GM23248 (cell line): ENCODE results near the gene LINC00237. TPM values are rescaled to one million over a fixed set of nuclear protein-coding genes. Genes with fewer than 3 reads are reported as not detected.

Experiments
- DNase-seq: peaks from one replicate; pipeline ENCODE4 v3.0.0-alpha.2; 2015
- H2AFZ ChIP-seq: fragments of 200-600 bp; sonication (generic); 2 replicates; pipeline ENCODE4 v1.6.1; 2016; ENCODE audit warnings: antibody characterized with exemption
- H3F3A ChIP-seq: fragments of 200-600 bp; sonication (generic); 2 replicates; pipeline ENCODE4 v1.6.1; 2016; ENCODE audit warnings: mild to moderate bottlenecking, antibody characterized with exemption, mixed run types; ENCODE audit not compliant: insufficient read depth
- H3K27ac ChIP-seq: fragments of 200-600 bp; sonication (generic); 2 replicates; pipeline ENCODE4 v1.5.1; 2016; ENCODE audit warnings: mild to moderate bottlenecking
- H3K27me3 ChIP-seq: fragments of 200-600 bp; sonication (generic); replicated peaks from 2 replicates; pipeline ENCODE4 v1.6.1; 2016; ENCODE audit warnings: mild to moderate bottlenecking; ENCODE audit not compliant: insufficient read depth
- H3K36me3 ChIP-seq: fragments of 200-600 bp; sonication (generic); 2 replicates; pipeline ENCODE4 v1.6.1; 2016; ENCODE audit warnings: low read depth, mild to moderate bottlenecking
- H3K4me1 ChIP-seq: fragments of 200-600 bp; sonication (generic); 2 replicates; pipeline ENCODE4 v1.6.1; 2016; ENCODE audit warnings: mild to moderate bottlenecking; ENCODE audit not compliant: insufficient read depth
- H3K4me2 ChIP-seq: fragments of 200-600 bp; sonication (generic); one replicate; pipeline ENCODE4 v1.6.1; 2016; ENCODE audit warnings: mild to moderate bottlenecking; ENCODE audit not compliant: unreplicated experiment
- H3K4me3 ChIP-seq: fragments of 200-600 bp; sonication (generic); 2 replicates; pipeline ENCODE4 v1.5.1; 2016; ENCODE audit warnings: mild to moderate bottlenecking
- H3K79me2 ChIP-seq: fragments of 200-600 bp; sonication (generic); 2 replicates; pipeline ENCODE4 v1.6.1; 2016; ENCODE audit warnings: mild to moderate bottlenecking; ENCODE audit not compliant: insufficient read depth
- H3K9ac ChIP-seq: fragments of 200-600 bp; sonication (generic); 2 replicates; pipeline ENCODE4 v1.6.1; 2016; ENCODE audit warnings: mild to moderate bottlenecking
- H3K9me2 ChIP-seq: fragments of 200-600 bp; sonication (generic); 2 replicates; pipeline ENCODE4 v1.6.1; 2016; ENCODE audit warnings: mixed run types, mild to moderate bottlenecking, moderate library complexity; ENCODE audit not compliant: insufficient read depth
- H3K9me3 ChIP-seq: fragments of 200-600 bp; sonication (generic); one replicate; pipeline ENCODE4 v1.6.1; 2017; ENCODE audit warnings: low read depth
- H4K20me1 ChIP-seq: fragments of 200-600 bp; sonication (generic); 2 replicates; pipeline ENCODE4 v1.6.0; 2016; ENCODE audit not compliant: insufficient read depth
- EZH2 ChIP-seq: fragments of 200-600 bp; sonication (generic); IDR thresholded peaks from 2 replicates; pipeline ENCODE4 v1.6.1; 2018; ENCODE audit warnings: antibody characterized with exemption, mild to moderate bottlenecking; ENCODE audit not compliant: insufficient read depth, poor library complexity, severe bottlenecking
- EZH2phosphoT487 ChIP-seq: fragments of 200-600 bp; sonication (generic); IDR thresholded peaks from 2 replicates; pipeline ENCODE4 v1.6.1; 2018; ENCODE audit warnings: antibody characterized with exemption, moderate library complexity, mild to moderate bottlenecking, low read depth; ENCODE audit not compliant: insufficient read depth
- WGBS, 2 experiments: methylation state at CpG; one replicate each; pipeline ENCODE4 v1.1.6; 2015 to 2017; ENCODE audit warnings: low lambda C conversion rate in 2 of 2, low coverage in 1 of 2; ENCODE audit errors: missing lambda C conversion rate in 2 of 2; 5-methylcytosine and 5-hydroxymethylcytosine counted together
- in situ Hi-C: fragments of 300-500 bp; cut with MboI; formaldehyde crosslinking; loops from 2 replicates; pipeline ENCODE4 v1.15.0; 2020
- polyA plus RNA-seq: library from polyadenylated mRNA; unstranded; fragments of >200 nt; fragmentation: Nextera tagmentation; extraction: Ambion mirVana; gene quantifications from 2 replicates; pipeline ENCODE4 v1.2.1, GENCODE V29; 2016
- total RNA-seq: library from RNA; depleted of rRNA; stranded (reverse); fragments of >200 nt; shearing (Covaris generic); gene quantifications from 2 replicates; pipeline ENCODE4 v1.2.3, GENCODE V29; 2014

Gene LINC00237
- total and polyA plus RNA-seq, 2 experiments from 2014 or later: not detected

GRCh38 chr20:21113697-21114096 lies 7.5 kb upstream of the LINC00237 start:
- Histone ChIP-seq H3K27ac (no peak overlapping the region), H3K4me3 (no peak overlapping the region), H3K9ac (no peak overlapping the region), H2AFZ (no peak overlapping the region), H3K4me1 (no peaks in the 10 kb centered on the region), H3K27me3 (no peaks in the 10 kb centered on the region; the same call in none of the 2 replicates), H3K9me3 (no peaks in the 10 kb centered on the region), H3F3A (no peaks in the 10 kb centered on the region), H3K4me2 (no peak overlapping the region), H3K79me2 (no peaks in the 10 kb centered on the region), H3K36me3 (no peaks in the 10 kb centered on the region), H4K20me1 (no peaks in the 10 kb centered on the region), H3K9me2 (no peaks in the 10 kb centered on the region)
- no peak for DNase-seq
- in situ Hi-C loops: no loop called here
- WGBS, 2 experiments: 48 to 63% methylated on average over 4 of the region's 4 CpGs
- TF ChIP-seq EZH2 (no peak), EZH2phosphoT487 (no peak)

DNA sequence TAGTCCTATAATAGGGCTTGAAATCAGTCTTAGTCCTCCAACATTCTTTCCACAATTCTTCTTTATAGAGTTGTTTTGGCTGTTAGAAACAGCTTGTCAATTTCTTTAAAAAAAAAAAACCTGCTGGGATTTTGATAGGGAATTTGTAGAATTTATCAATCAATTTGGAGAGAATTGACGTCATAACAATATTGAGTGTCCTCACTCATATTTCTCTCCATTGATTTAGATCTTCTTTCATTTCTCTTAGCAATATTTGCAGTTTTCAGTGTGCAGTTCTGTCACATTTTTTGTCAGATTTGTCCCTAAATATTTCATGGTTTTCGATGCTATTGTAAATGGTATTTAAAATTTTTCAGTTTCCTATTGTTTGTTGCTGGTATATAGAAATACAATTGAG lies 5.3 kb upstream of the LINC00237 start:
- in situ Hi-C loops: no loop called here
- no peaks in the 10 kb centered on the region for H3K9me2 ChIP-seq
- whole genome bisulfite sequencing, 2 experiments: 25% methylated on average over 2 of the region's 2 CpGs
- no peak for DNase-seq
- H3K27me3 ChIP-seq: peaks cover 20% of the 10 kb centered on the region
- H3F3A ChIP-seq: no peaks in the 10 kb centered on the region
- no peak overlapping the region for H3K4me3 ChIP-seq
- H3K4me2 ChIP-seq: no peak overlapping the region
- no peak overlapping the region for H3K9ac ChIP-seq
- H3K9me3 ChIP-seq: no peaks in the 10 kb centered on the region
- no peaks in the 10 kb centered on the region for H3K36me3 ChIP-seq
- no peak for TF ChIP-seq EZH2
- TF ChIP-seq EZH2phosphoT487: no peak
- H3K79me2 ChIP-seq: no peaks in the 10 kb centered on the region
- H4K20me1 ChIP-seq: no peaks in the 10 kb centered on the region
- no peak overlapping the region for H3K27ac ChIP-seq
- no peak overlapping the region for H2AFZ ChIP-seq
- H3K4me1 ChIP-seq: no peaks in the 10 kb centered on the region

GRCh38 chr20:21110811-21111210 lies 4.7 kb upstream of the LINC00237 start:
- no peak overlapping the region for H3K4me3 ChIP-seq
- no peak for DNase-seq
- no peaks in the 10 kb centered on the region for H3K79me2 ChIP-seq
- H3K27me3 ChIP-seq: peaks cover 26% of the 10 kb centered on the region
- WGBS, 2 experiments: 19 to 24% methylated on average over 1 of the region's 1 CpG
- no peaks in the 10 kb centered on the region for H3K4me1 ChIP-seq
- no peaks in the 10 kb centered on the region for H3F3A ChIP-seq
- in situ Hi-C loops: no loop called here
- no peak overlapping the region for H3K27ac ChIP-seq
- H3K36me3 ChIP-seq: no peaks in the 10 kb centered on the region
- no peaks in the 10 kb centered on the region for H3K9me3 ChIP-seq
- H2AFZ ChIP-seq: no peak overlapping the region
- no peaks in the 10 kb centered on the region for H4K20me1 ChIP-seq
- TF ChIP-seq EZH2phosphoT487: no peak
- TF ChIP-seq EZH2: no peak
- H3K9ac ChIP-seq: no peak overlapping the region
- no peak overlapping the region for H3K4me2 ChIP-seq
- no peaks in the 10 kb centered on the region for H3K9me2 ChIP-seq

DNA sequence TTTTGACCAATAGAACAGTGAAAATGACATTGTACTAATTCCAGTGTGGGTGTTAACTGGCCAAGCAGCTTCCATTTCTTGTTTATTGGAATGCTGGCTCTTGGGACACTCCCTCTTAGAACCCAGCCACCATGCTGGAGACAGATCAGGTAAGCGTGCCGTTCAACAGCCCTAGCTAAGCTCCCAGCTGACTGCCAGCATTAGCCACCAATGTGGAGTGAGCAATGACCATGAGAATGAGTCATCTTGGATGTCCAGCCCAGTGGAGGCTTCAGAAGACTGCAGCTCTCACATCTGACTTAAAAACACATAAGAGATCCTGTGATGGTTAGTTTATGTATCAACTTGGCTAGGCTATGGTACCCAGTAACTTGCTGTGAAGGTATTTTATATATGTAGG lies 3.0 kb upstream of the LINC00237 start:
- H3K4me2 ChIP-seq: no peak overlapping the region
- no peaks in the 10 kb centered on the region for H3K36me3 ChIP-seq
- peaks cover 41% of the 10 kb centered on the region for H3K27me3 ChIP-seq
- H3K9me3 ChIP-seq: no peaks in the 10 kb centered on the region
- H2AFZ ChIP-seq: no peak overlapping the region
- 75 to 86% methylated on average over 2 of the region's 2 CpGs for WGBS, 2 experiments
- H3K4me3 ChIP-seq: no peak overlapping the region
- no peaks in the 10 kb centered on the region for H4K20me1 ChIP-seq
- no peak overlapping the region for H3K27ac ChIP-seq
- no peaks in the 10 kb centered on the region for H3K9me2 ChIP-seq
- TF ChIP-seq EZH2phosphoT487 (no peak), EZH2 (no peak)
- H3K4me1 ChIP-seq: no peaks in the 10 kb centered on the region
- H3K79me2 ChIP-seq: no peaks in the 10 kb centered on the region
- in situ Hi-C loops: no loop called here
- H3F3A ChIP-seq: no peaks in the 10 kb centered on the region
- H3K9ac ChIP-seq: no peak overlapping the region
- peak; percentile 40 for DNase-seq

- Histone ChIP-seq H3K4me1 (no peaks in the 10 kb centered on the region), H2AFZ (no peak overlapping the region), H3K36me3 (no peaks in the 10 kb centered on the region), H3K27ac (no peak overlapping the region), H3K4me3 (no peak overlapping the region), H4K20me1 (no peaks in the 10 kb centered on the region), H3K9me3 (no peaks in the 10 kb centered on the region), H3K79me2 (no peaks in the 10 kb centered on the region), H3K4me2 (no peak overlapping the region), H3K9me2 (no peaks in the 10 kb centered on the region), H3F3A (no peaks in the 10 kb centered on the region), H3K9ac (no peak overlapping the region), H3K27me3 (peaks cover 76% of the 10 kb centered on the region)
- in situ Hi-C loops: no loop called here
- WGBS, 2 experiments: 5 to 6% methylated on average over 39 to 46 of the region's 50 CpGs
- TF ChIP-seq EZH2phosphoT487: no peak
- TF ChIP-seq EZH2: peak; percentile 42
- no peak for DNase-seq
Observed at GRCh38 chr20:21105429-21106170, 558 bp downstream of the LINC00237 start.
